HG03571 (cell line): ENCODE results near the gene ZC3H18.

Experiments used
- ATAC-seq: cut with Tn5 transposase; IDR thresholded peaks from one replicate; pipeline ENCODE4 v1.9.1; 2021; ENCODE audit not compliant: unreplicated experiment

ZC3H18 gene

GRCh38 chr16:88636488-88637265 is 66.5 kb downstream of the ZC3H18 start:
- no peak for ATAC-seq

GRCh38 chr16:88638323-88639230 is 68.4 kb downstream of the ZC3H18 start, which contains the start of gene IL17C:
Gene IL17C, plus strand, starts transcription at chr16:88638572. Its CDS starts 70 bp downstream, at chr16:88638642.
- no peak for ATAC-seq

- no peak for ATAC-seq
These were observed 69.2 kb downstream of the ZC3H18 start for GRCh38 chr16:88639231-88640038.

- ATAC-seq, result no peak
These were observed 69.9 kb downstream of the ZC3H18 start for GRCh38 chr16:88640039-88640495.

- no peak for ATAC-seq
These were observed 70.5 kb downstream of the ZC3H18 start for GRCh38 chr16:88640498-88641247.

GRCh38 chr16:88642881-88643643 is 72.9 kb downstream of the ZC3H18 start:
- ATAC-seq, result no peak

GRCh38 chr16:88643644-88643932 is 73.4 kb downstream of the ZC3H18 start:
- no peak for ATAC-seq

- ATAC-seq, result no peak
These were observed 75.3 kb downstream of the ZC3H18 start for GRCh38 chr16:88645455-88645854.

GRCh38 chr16:88645941-88646340 is 75.7 kb downstream of the ZC3H18 start:
- ATAC-seq, result no peak

- ATAC-seq, result no peak
These were observed 76.3 kb downstream of the ZC3H18 start for GRCh38 chr16:88646345-88647034.

GRCh38 chr16:88647178-88648070 is 77.2 kb downstream of the ZC3H18 start:
- ATAC-seq, result no peak

- no peak for ATAC-seq
These were observed 79.2 kb downstream of the ZC3H18 start for GRCh38 chr16:88649195-88649923.

- ATAC-seq, result peak; percentile 14
These were observed 79.9 kb downstream of the ZC3H18 start for GRCh38 chr16:88649924-88650748.

- ATAC-seq, result peak; percentile 64
These were observed 80.6 kb downstream of the ZC3H18 start, which contains the start of gene CYBA for GRCh38 chr16:88650749-88651275. Gene CYBA, minus strand, starts transcription at chr16:88651053. Its CDS starts 40 bp downstream, at chr16:88651013.

- ATAC-seq, result peak; percentile 61
These were observed 81.2 kb downstream of the ZC3H18 start for GRCh38 chr16:88651276-88651988.
